MCF 10A (cell line): ENCODE data around the gene ZBTB47. TPM values are rescaled to one million over a fixed set of nuclear protein-coding genes. Genes with fewer than 3 reads are reported as not detected.

Source experiments
- BruUV-seq: library from RNA; stranded (reverse); fragments of 400-500 nt; replicated peaks from 2 replicates; lab custom pipeline; 2021; lab: Mats Ljungman, UMichigan
- CTCF ChIA-PET: fragments of 300-600 bp; sonication (Branson Sonifier 250); formaldehyde crosslinking; extraction: SDS; loops from one replicate; lab custom pipeline; 2021; ENCODE audit warnings: antibody characterized with exemption, inconsistent platforms; lab: Yijun Ruan, JAX
- POLR2A ChIA-PET: fragments of 300-600, 350-650 bp; sonication (Branson Sonifier 250); formaldehyde crosslinking; extraction: SDS; loops from one replicate; lab custom pipeline; 2020; ENCODE audit warnings: antibody characterized with exemption, inconsistent platforms; lab: Yijun Ruan, JAX
- DNase-seq: peaks from one replicate; pipeline ENCODE4 v3.0.0-alpha.2; 2018; ENCODE audit not compliant: unreplicated experiment
- H3K27ac Mint-ChIP-seq: one replicate; pipeline ENCODE4 v1.8.0; 2022; ENCODE audit warnings: mild to moderate bottlenecking, low read depth, mixed read lengths; ENCODE audit not compliant: unreplicated experiment
- H3K27me3 Mint-ChIP-seq: one replicate; pipeline ENCODE4 v1.8.0; 2022; ENCODE audit warnings: mixed read lengths; ENCODE audit not compliant: insufficient read depth, unreplicated experiment
- H3K36me3 Mint-ChIP-seq: one replicate; pipeline ENCODE4 v1.8.0; 2022; ENCODE audit warnings: mild to moderate bottlenecking, moderate library complexity, mixed read lengths; ENCODE audit not compliant: insufficient read depth, unreplicated experiment
- H3K4me1 Mint-ChIP-seq: one replicate; pipeline ENCODE4 v1.8.0; 2022; ENCODE audit warnings: mixed read lengths; ENCODE audit not compliant: insufficient read depth, unreplicated experiment
- H3K4me3 Mint-ChIP-seq: one replicate; pipeline ENCODE4 v1.8.0; 2022; ENCODE audit warnings: mild to moderate bottlenecking, moderate library complexity, mixed read lengths; ENCODE audit not compliant: unreplicated experiment
- H3K9me3 Mint-ChIP-seq: one replicate; pipeline ENCODE4 v1.8.0; 2022; ENCODE audit warnings: mixed read lengths; ENCODE audit not compliant: unreplicated experiment
- intact Hi-C: fragments of 100-400 bp; cut with micrococcal nuclease; formaldehyde crosslinking; loops from 2 replicates; pipeline ENCODE4 v1.14.1; 2022
- total RNA-seq: library from RNA; stranded (reverse); gene quantifications from 2 replicates; pipeline ENCODE4 v1.2.3, GENCODE V29; 2022
- TF ChIP-seq, protein P1 (sequence below): fragments of 200-600 bp; IDR thresholded peaks from one replicate; pipeline ENCODE4 v1.8.0; 2022; ENCODE audit warnings: antibody characterized with exemption, mild to moderate bottlenecking; ENCODE audit not compliant: unreplicated experiment

The ZBTB47 gene
- total RNA-seq, 1 experiment from 2014 or later = 10.9 TPM

- intact Hi-C loops = no loop called here
- BruUV-seq = no TSS peak
- ChIA-PET POLR2A (no interaction called here), CTCF (interaction anchor here (1.0 kb wide), 1 partner anchor 25 kb away, joined by 4 read pairs; no protein-coding TSS in a partner anchor)
- peaks cover 6% of the 10 kb centered on the region for H3K4me1 Mint-ChIP-seq
- no peak overlapping the region for H3K4me3 Mint-ChIP-seq
- TF ChIP-seq, protein P1, sequence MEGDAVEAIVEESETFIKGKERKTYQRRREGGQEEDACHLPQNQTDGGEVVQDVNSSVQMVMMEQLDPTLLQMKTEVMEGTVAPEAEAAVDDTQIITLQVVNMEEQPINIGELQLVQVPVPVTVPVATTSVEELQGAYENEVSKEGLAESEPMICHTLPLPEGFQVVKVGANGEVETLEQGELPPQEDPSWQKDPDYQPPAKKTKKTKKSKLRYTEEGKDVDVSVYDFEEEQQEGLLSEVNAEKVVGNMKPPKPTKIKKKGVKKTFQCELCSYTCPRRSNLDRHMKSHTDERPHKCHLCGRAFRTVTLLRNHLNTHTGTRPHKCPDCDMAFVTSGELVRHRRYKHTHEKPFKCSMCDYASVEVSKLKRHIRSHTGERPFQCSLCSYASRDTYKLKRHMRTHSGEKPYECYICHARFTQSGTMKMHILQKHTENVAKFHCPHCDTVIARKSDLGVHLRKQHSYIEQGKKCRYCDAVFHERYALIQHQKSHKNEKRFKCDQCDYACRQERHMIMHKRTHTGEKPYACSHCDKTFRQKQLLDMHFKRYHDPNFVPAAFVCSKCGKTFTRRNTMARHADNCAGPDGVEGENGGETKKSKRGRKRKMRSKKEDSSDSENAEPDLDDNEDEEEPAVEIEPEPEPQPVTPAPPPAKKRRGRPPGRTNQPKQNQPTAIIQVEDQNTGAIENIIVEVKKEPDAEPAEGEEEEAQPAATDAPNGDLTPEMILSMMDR = no peak
- no peaks in the 10 kb centered on the region for H3K36me3 Mint-ChIP-seq
- no peak for DNase-seq
- H3K27me3 Mint-ChIP-seq = no peaks in the 10 kb centered on the region
- H3K9me3 Mint-ChIP-seq = peaks cover 13% of the 10 kb centered on the region
- H3K27ac Mint-ChIP-seq = no peak overlapping the region
These were observed 22.4 kb downstream of the ZBTB47 start for GRCh38 chr3:42675909-42676308.

GRCh38 chr3:42678447-42678846, 24.9 kb downstream of the ZBTB47 start:
- intact Hi-C loops = no loop called here
- Mint-ChIP-seq H3K4me1 (peaks cover 14% of the 10 kb centered on the region), H3K27ac (no peak overlapping the region), H3K27me3 (no peaks in the 10 kb centered on the region), H3K36me3 (no peaks in the 10 kb centered on the region), H3K4me3 (no peak overlapping the region), H3K9me3 (peaks cover 13% of the 10 kb centered on the region)
- CTCF ChIA-PET = no interaction called here
- TF ChIP-seq, protein P1 = no peak
- POLR2A ChIA-PET = no interaction called here
- BruUV-seq = no TSS peak
- no peak for DNase-seq

DNA sequence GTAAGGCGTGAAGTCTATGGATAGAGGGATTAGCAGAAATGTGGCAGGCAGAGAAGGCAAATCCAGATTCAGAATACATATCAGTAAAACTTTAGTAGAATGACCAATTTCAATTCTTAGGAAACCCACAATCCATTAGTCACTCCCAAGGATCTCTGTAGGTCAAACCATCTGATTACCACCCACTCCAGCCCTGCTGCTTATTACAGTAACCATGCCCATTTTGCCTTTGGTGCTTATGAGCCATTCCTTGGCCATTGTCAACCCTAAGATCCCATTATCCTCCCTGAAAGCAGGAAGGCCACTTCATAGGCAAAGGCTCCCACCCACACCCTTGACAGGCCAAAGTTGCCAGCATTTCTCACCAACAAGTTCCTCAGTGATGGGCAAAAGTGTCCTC, 26.8 kb downstream of the ZBTB47 start:
- Mint-ChIP-seq H3K36me3 (no peaks in the 10 kb centered on the region), H3K9me3 (peaks cover 13% of the 10 kb centered on the region), H3K27me3 (no peaks in the 10 kb centered on the region), H3K27ac (no peak overlapping the region), H3K4me1 (peaks cover 19% of the 10 kb centered on the region), H3K4me3 (no peak overlapping the region)
- TF ChIP-seq, protein P1 = no peak
- no peak for DNase-seq
- ChIA-PET CTCF (interaction anchor here (0.5 kb wide), 1 partner anchor 185 kb away, joined by 4 read pairs; no protein-coding TSS in a partner anchor), POLR2A (interaction anchor here (1.0 to 1.6 kb wide), 3 partner anchors 14 to 27 kb away, joined by 3 to 4 read pairs (median 3); partner anchors contain the start of gene ZBTB47)
- BruUV-seq = no TSS peak
- intact Hi-C loops = no loop called here

GRCh38 chr3:42680806-42681205, 27.3 kb downstream of the ZBTB47 start:
- TF ChIP-seq, protein P1 = no peak
- peaks cover 19% of the 10 kb centered on the region for H3K4me1 Mint-ChIP-seq
- H3K27me3 Mint-ChIP-seq = no peaks in the 10 kb centered on the region
- ChIA-PET POLR2A (interaction anchor here (0.6 to 1.6 kb wide), 4 partner anchors 15 to 42 kb away, joined by 3 to 4 read pairs (median 3); partner anchors contain the start of gene ZBTB47), CTCF (interaction anchor here (0.5 to 0.8 kb wide), 2 partner anchors 15 to 184 kb away, joined by 3 to 4 read pairs; no protein-coding TSS in a partner anchor)
- no peaks in the 10 kb centered on the region for H3K36me3 Mint-ChIP-seq
- intact Hi-C loops = no loop called here
- no peak overlapping the region for H3K27ac Mint-ChIP-seq
- DNase-seq = no peak
- no peak overlapping the region for H3K4me3 Mint-ChIP-seq
- H3K9me3 Mint-ChIP-seq = peaks cover 13% of the 10 kb centered on the region
- no TSS peak for BruUV-seq
